ENCODE results near the gene TMEM74B.

DNA sequence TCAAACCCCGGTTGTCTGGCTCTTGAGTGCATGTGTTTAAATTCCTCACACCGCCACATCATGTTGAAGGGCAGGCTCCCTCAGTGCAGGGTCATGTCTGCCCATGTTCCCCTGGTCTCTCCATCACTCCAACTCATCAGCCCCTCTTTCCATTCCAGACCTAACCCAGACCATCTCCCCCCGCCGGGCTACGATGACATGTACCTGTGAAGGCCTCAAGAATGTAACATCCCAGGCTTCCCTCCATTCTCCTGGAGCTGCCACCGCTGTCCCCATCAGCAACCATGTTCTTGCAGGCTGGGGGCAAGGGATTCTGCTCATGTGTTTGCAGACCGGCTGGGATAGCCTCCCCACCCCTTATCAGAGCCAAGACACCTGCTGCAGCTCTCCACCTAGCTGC is 19.9 kb downstream of the TMEM74B start:
- no peak for TF ChIP-seq POLR2A (IDR thresholded peaks at IDR 0.05)
- TF ChIP-seq, protein P1, sequence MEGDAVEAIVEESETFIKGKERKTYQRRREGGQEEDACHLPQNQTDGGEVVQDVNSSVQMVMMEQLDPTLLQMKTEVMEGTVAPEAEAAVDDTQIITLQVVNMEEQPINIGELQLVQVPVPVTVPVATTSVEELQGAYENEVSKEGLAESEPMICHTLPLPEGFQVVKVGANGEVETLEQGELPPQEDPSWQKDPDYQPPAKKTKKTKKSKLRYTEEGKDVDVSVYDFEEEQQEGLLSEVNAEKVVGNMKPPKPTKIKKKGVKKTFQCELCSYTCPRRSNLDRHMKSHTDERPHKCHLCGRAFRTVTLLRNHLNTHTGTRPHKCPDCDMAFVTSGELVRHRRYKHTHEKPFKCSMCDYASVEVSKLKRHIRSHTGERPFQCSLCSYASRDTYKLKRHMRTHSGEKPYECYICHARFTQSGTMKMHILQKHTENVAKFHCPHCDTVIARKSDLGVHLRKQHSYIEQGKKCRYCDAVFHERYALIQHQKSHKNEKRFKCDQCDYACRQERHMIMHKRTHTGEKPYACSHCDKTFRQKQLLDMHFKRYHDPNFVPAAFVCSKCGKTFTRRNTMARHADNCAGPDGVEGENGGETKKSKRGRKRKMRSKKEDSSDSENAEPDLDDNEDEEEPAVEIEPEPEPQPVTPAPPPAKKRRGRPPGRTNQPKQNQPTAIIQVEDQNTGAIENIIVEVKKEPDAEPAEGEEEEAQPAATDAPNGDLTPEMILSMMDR (IDR thresholded peaks at IDR 0.05), result no peak

Measured in lower leg skin (tissue), 3 donors.